GM12878 (cell line): ENCODE measurements around the gene SEC24C.

ENCODE experiments used
- BHLHE40 ChIP-seq, 2 experiments: fragments of 450-650 bp in 1 of 2; IDR thresholded peaks; 2 replicates each; pipeline ENCODE4 v1.6.1; 2011 to 2017; ENCODE audit warnings: low read depth in 2 of 2, borderline replicate concordance in 1 of 2, improper control_type of control experiment in 1 of 2, low read length in 1 of 2, mild to moderate bottlenecking in 1 of 2
- CBX3 ChIP-seq: fragments of 200-600 bp; sonication (generic); IDR thresholded peaks from 2 replicates; pipeline ENCODE4 v1.6.1; 2016; ENCODE audit warnings: low read depth, borderline replicate concordance
- CEBPB ChIP-seq, 2 experiments: fragments of 150-350 bp in 1 of 2; IDR thresholded peaks; 2 replicates each; pipeline ENCODE4 v1.6.1; 2012 to 2014; ENCODE audit warnings: low read depth in 2 of 2, low read length in 2 of 2, borderline replicate concordance in 1 of 2, inconsistent platforms in 1 of 2
- CTCF ChIP-seq, 3 experiments: IDR thresholded peaks in 2 of 3; conservative IDR thresholded peaks in 1 of 3; 2 replicates each; pipeline ENCODE4 v1.5.1; 2011; ENCODE audit warnings: low read depth in 3 of 3, low read length in 3 of 3, mild to moderate bottlenecking in 3 of 3, control low read depth in 2 of 3, moderate library complexity in 2 of 3, inconsistent platforms in 1 of 3, mixed read lengths in 1 of 3; ENCODE audit not compliant: control insufficient read depth in 2 of 3, insufficient read depth in 1 of 3; ENCODE audit errors: extremely low read depth in 1 of 3
- EP300 ChIP-seq, 2 experiments: fragments of 150-350 bp in 1 of 2; IDR thresholded peaks; 2 replicates each; pipeline ENCODE4 v1.6.1; 2011 to 2012; ENCODE audit warnings: low read depth in 2 of 2, low read length in 2 of 2, borderline replicate concordance in 1 of 2, improper control_type of control experiment in 1 of 2, inconsistent platforms in 1 of 2; ENCODE audit not compliant: control insufficient read depth in 1 of 2
- HDGF ChIP-seq: fragments of 450-650 bp; IDR thresholded peaks from 2 replicates; pipeline ENCODE4 v1.6.1; 2016; ENCODE audit warnings: antibody characterized with exemption
- MEF2A ChIP-seq: IDR thresholded peaks from 2 replicates; pipeline ENCODE4 v1.6.1; 2011; ENCODE audit warnings: low read depth, mild to moderate bottlenecking, low read length, moderate library complexity; ENCODE audit not compliant: insufficient read depth
- MXI1 ChIP-seq: fragments of 150-350 bp; IDR thresholded peaks from 2 replicates; pipeline ENCODE4 v1.6.1; 2011; ENCODE audit warnings: low read depth, mild to moderate bottlenecking, inconsistent platforms, low read length, improper control_type of control experiment
- POLR2A ChIP-seq: IDR thresholded peaks from 2 replicates; pipeline ENCODE4 v1.6.1; 2011; ENCODE audit warnings: low read depth, mild to moderate bottlenecking, low read length
- POLR2AphosphoS5 ChIP-seq: IDR thresholded peaks from 2 replicates; pipeline ENCODE4 v1.6.1; 2011; ENCODE audit warnings: mild to moderate bottlenecking, low read length, inconsistent platforms
- RAD21 ChIP-seq: IDR thresholded peaks from 2 replicates; pipeline ENCODE4 v1.6.1; 2011; ENCODE audit warnings: mild to moderate bottlenecking, low read depth, low read length, moderate library complexity; ENCODE audit not compliant: insufficient read depth
- RCOR1 ChIP-seq: conservative IDR thresholded peaks from 2 replicates; pipeline ENCODE4 v1.6.1; 2012; ENCODE audit warnings: low read depth, low read length, improper control_type of control experiment
- USF2 ChIP-seq: IDR thresholded peaks from 2 replicates; pipeline ENCODE4 v1.6.1; 2011; ENCODE audit warnings: low read depth, low read length, improper control_type of control experiment, borderline replicate concordance
- ZNF207 ChIP-seq: fragments of 450-650 bp; IDR thresholded peaks from 2 replicates; pipeline ENCODE4 v1.6.1; 2014; ENCODE audit warnings: antibody characterized with exemption, mild to moderate bottlenecking, borderline replicate concordance

- no peak for TF ChIP-seq RCOR1
- TF ChIP-seq EP300 (IDR thresholded peaks at IDR 0.05; ENCODE audit: borderline replicate concordance in 1 of 2, control insufficient read depth in 1 of 2, low read depth in 2 of 2, low read length in 2 of 2), result no peak
- TF ChIP-seq CBX3, result no peak
- TF ChIP-seq USF2, result no peak
- no peak for TF ChIP-seq MXI1
- no peak for TF ChIP-seq BHLHE40 (IDR thresholded peaks at IDR 0.05; ENCODE audit: borderline replicate concordance in 1 of 2, low read depth in 2 of 2, low read length in 1 of 2)
- TF ChIP-seq RAD21, result no peak
- no peak for TF ChIP-seq CTCF (IDR thresholded peaks at IDR 0.05 in 2 of 3, conservative IDR thresholded peaks at IDR 0.05 in 1 of 3; ENCODE audit: control insufficient read depth in 2 of 3, extremely low read depth in 1 of 3, insufficient read depth in 1 of 3, low read depth in 3 of 3, low read length in 3 of 3)
- no peak for TF ChIP-seq POLR2AphosphoS5
- no peak for TF ChIP-seq HDGF
- TF ChIP-seq POLR2A, result no peak
- no peak for TF ChIP-seq MEF2A
- TF ChIP-seq CEBPB (IDR thresholded peaks at IDR 0.05; ENCODE audit: borderline replicate concordance in 1 of 2, low read depth in 2 of 2, low read length in 2 of 2), result no peak
- TF ChIP-seq ZNF207, result no peak
These were observed 34.8 kb downstream of the SEC24C start for GRCh38 chr10:73779018-73779417.
